Stimulated activated memory B cell treated with anti-CD40 and anti-IgM and Interleukin-4, amounts not matched to agents 10 μg/mL and 1 μg/mL and 100 μg/mL, for 72 hours (primary cell): ENCODE results near the gene LSM2.
"Not testable (repeated sequence)": the region's sequence is repeated elsewhere in the genome, so short reads cannot be mapped to it uniquely, and the experiment has no call there.

ENCODE experiments used
- ATAC-seq: fragments of 150-1000 bp; cut with Tn5 transposase; 2 replicates; pipeline ENCODE4 v1.10.0; 2021
- H3K27ac Mint-ChIP-seq: one replicate; pipeline ENCODE4 v1.8.0; 2022; ENCODE audit warnings: mild to moderate bottlenecking, mixed read lengths
- H3K27me3 Mint-ChIP-seq: one replicate; pipeline ENCODE4 v1.8.0; 2022; ENCODE audit warnings: mixed read lengths
- H3K36me3 Mint-ChIP-seq: one replicate; pipeline ENCODE4 v1.8.0; 2022; ENCODE audit warnings: mixed read lengths
- H3K4me1 Mint-ChIP-seq: one replicate; pipeline ENCODE4 v1.8.0; 2022; ENCODE audit warnings: mixed read lengths
- H3K4me3 Mint-ChIP-seq: one replicate; pipeline ENCODE4 v1.8.0; 2022; ENCODE audit warnings: mild to moderate bottlenecking, moderate library complexity, mixed read lengths
- H3K9me3 Mint-ChIP-seq: one replicate; pipeline ENCODE4 v1.8.0; 2022; ENCODE audit warnings: mixed read lengths

The LSM2 gene

DNA sequence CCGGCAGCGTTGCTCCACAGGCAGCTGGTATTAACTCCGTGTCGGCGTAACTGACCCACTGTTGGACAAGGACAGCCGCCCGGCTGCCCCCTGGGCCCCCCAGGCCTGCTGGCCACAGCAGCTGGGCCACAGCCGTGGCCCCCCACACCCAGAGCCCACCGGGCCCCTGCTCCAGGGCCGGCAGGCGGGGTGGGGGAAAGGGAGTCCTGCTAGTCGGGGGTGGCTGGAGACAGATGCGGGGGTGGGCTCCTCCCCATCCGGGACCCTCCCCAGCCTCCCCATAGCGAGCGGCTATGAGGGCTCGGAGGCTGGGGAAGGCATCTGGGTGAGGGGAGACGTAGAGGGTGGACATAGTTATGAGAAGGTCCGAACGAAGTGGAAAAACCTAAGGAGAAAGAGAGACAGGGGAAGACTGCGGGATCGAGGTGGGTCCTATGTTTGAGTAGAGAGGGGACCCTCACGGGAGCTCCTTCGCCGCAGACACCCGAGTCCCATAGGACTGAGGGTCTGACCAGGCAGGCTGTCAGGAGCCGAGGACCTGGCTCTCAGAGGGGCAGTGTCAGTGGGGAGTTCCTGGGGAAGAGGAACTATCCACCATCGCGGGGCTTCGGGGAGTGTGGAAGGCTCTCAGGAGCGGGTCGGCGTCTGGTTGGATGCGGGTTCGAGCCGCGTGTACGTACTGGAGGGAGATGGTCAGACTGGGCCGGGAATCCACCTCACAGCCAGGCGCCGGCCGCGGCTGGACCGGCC lies 11.7 kb downstream of the LSM2 start:
- Mint-ChIP-seq H3K27ac (peak overlapping the region; percentile 96), H3K36me3 (peaks cover 26% of the 10 kb centered on the region), H3K4me1 (peaks cover 61% of the 10 kb centered on the region), H3K4me3 (peak overlapping the region; percentile 84), H3K27me3 (no peaks in the 10 kb centered on the region), H3K9me3 (no peaks in the 10 kb centered on the region)
- peak; percentile 17 for ATAC-seq

DNA sequence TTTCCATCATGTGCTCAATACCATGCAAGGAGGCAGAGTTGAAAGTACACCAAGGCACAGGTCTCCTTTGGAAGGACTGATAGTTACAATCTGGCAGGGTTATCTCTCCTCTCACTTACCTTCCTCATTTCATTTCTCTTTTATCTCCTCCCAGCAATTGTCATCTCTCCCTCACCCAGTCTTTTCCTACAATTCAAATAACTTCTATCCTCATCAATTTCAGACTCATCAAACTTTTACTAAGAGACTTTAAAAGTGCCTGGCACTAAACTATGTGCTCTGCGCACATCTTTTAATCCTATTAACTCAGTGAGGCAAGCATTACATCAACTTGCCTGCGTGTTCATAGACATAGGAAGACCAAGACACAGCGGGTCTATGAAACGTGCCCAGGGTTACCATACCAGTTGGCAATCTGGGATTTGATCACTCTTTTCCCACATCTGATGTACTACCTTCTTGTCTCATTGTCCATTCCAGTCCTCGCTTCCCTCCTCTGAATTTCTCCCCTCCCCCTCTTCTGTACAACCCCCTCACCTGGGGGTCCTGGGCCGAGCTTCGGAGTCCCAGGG lies 12.4 kb downstream of the LSM2 start:
- H3K9me3 Mint-ChIP-seq, result no peaks in the 10 kb centered on the region
- H3K4me1 Mint-ChIP-seq, result peaks cover 68% of the 10 kb centered on the region
- peak overlapping the region; percentile 84 for H3K4me3 Mint-ChIP-seq
- peak overlapping the region; percentile 96 for H3K27ac Mint-ChIP-seq
- H3K27me3 Mint-ChIP-seq, result no peaks in the 10 kb centered on the region
- no peak for ATAC-seq
- peaks cover 33% of the 10 kb centered on the region for H3K36me3 Mint-ChIP-seq

- not testable (repeated sequence) for ATAC-seq, H3K9me3 Mint-ChIP-seq, H3K27me3 Mint-ChIP-seq
- peaks cover 73% of the 10 kb centered on the region for H3K4me1 Mint-ChIP-seq
- H3K4me3 Mint-ChIP-seq, result peak overlapping the region; percentile 84
- H3K27ac Mint-ChIP-seq, result peak overlapping the region; percentile 96
- peaks cover 33% of the 10 kb centered on the region for H3K36me3 Mint-ChIP-seq
Measured at GRCh38 chr6:31793927-31794245, 12.9 kb downstream of the LSM2 start.

DNA sequence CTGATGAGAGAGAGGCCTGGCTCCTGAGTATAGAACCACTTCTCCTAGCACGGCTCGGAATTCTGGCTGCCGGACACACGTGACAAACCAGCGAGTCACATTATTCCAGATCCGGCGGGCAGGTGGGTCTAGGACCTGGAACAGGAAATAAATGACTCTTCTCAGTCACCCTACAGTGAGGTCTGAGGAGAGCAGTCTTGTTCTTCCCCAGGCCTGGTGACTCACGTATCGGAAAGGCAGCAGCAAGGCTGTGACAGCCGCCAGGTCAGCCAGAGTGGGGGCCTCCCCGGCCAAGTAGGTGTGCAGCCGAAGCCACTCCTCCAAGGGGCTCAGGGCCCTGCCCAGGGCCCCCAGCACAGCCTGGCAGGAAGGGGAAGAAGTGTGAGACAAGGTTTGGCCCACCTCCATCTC lies 14.0 kb downstream of the LSM2 start:
- Mint-ChIP-seq H3K9me3 (no peaks in the 10 kb centered on the region), H3K27me3 (no peaks in the 10 kb centered on the region), H3K4me1 (peaks cover 66% of the 10 kb centered on the region), H3K36me3 (peaks cover 33% of the 10 kb centered on the region), H3K27ac (peak overlapping the region; percentile 96), H3K4me3 (peak overlapping the region; percentile 35)
- ATAC-seq, result no peak

GRCh38 chr6:31792090-31792374 lies 14.7 kb downstream of the LSM2 start:
- H3K4me1 Mint-ChIP-seq, result peaks cover 59% of the 10 kb centered on the region
- no peak overlapping the region for H3K4me3 Mint-ChIP-seq
- no peaks in the 10 kb centered on the region for H3K9me3 Mint-ChIP-seq
- H3K36me3 Mint-ChIP-seq, result peaks cover 33% of the 10 kb centered on the region
- H3K27ac Mint-ChIP-seq, result peak overlapping the region; percentile 96
- no peaks in the 10 kb centered on the region for H3K27me3 Mint-ChIP-seq
- ATAC-seq, result no peak

DNA sequence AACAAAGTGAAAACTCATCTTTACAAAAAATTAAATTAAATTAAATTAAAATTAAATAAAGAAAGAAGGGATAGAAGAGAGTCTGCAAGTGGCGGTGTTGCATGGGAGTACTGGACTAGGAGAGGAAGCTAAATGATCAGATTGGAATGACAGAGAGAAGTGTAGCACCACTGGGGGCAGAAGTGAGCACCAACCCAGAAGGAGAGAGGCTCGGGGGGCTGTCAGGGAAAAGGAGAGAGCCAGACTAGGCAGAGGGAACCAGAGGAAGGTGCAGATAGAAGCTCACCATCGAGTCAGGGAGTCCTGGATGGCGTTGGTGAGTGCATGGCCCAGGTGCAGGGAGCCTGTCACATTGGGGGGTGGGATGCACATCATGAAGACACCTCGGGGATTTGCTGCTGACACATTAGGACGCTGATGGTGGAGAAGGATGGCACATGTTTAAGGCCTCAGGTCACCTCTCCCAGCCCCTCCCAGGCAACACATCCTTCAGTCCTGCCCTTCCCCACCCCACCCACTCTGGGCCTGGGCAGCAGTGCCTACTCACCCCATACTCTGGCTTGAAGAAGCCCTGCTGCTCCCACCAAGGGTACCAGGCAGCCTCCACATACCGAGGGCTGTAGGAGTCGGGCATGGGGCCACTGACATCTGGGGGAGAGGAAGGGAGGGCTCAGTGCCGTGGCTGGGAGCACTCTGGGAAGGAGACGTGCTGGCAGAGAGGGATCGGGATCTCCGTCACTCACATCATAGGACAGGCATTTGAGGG lies 15.3 kb downstream of the LSM2 start:
- Mint-ChIP-seq H3K9me3 (no peaks in the 10 kb centered on the region), H3K27me3 (no peaks in the 10 kb centered on the region), H3K36me3 (peaks cover 33% of the 10 kb centered on the region), H3K4me1 (peaks cover 59% of the 10 kb centered on the region), H3K4me3 (no peak overlapping the region), H3K27ac (peak overlapping the region; percentile 96)
- ATAC-seq, result no peak

GRCh38 chr6:31785475-31785874 lies 21.3 kb downstream of the LSM2 start:
- H3K4me3 Mint-ChIP-seq, result no peak overlapping the region
- no peak for ATAC-seq
- H3K36me3 Mint-ChIP-seq, result peaks cover 47% of the 10 kb centered on the region
- H3K27ac Mint-ChIP-seq, result no peak overlapping the region
- H3K27me3 Mint-ChIP-seq, result no peaks in the 10 kb centered on the region
- peaks cover 29% of the 10 kb centered on the region for H3K4me1 Mint-ChIP-seq
- H3K9me3 Mint-ChIP-seq, result no peaks in the 10 kb centered on the region

DNA sequence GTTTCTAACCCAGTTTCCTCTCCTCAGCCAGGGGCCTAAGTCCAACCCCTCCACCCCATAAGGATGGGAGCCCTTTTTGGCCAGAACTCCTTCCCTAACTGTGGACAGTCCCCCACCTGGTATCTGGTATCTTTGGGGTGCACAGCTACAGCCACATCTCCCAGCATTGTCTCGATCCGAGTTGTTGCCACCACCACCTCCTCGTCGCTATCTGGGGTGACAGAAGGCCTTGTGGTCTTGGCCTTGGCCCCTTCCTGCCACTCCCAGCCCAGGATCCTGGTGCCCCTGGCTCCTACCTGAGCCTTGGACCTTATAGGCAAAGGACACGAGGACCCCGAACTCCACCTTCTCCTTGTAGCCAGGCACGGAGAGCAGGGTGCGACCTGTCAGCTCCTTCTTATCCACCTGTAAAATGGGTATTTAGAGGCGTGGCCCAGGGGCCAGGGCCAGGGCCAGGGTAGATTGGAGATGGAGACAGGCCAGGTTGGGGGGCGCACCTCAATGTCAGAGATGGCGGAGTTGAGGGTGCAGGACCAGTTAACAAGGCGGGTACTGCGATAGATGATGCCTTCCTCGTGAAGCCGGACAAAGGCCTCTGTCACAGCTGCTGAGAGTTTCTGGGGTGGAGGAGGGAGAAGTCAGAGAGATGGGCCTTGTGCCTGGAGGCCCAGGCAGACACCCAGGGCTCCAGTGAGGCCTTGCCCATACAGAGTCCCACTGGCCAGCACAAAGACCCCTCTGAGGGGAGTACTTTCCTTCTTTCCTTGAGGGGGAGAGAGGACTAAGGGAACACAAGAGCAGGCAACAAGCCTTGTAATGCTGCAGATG lies 22.5 kb downstream of the LSM2 start:
- Mint-ChIP-seq H3K27me3 (no peaks in the 10 kb centered on the region), H3K9me3 (no peaks in the 10 kb centered on the region), H3K4me3 (no peak overlapping the region), H3K36me3 (peaks cover 49% of the 10 kb centered on the region), H3K27ac (peak overlapping the region; percentile 69), H3K4me1 (peaks cover 17% of the 10 kb centered on the region)
- ATAC-seq, result no peak

DNA sequence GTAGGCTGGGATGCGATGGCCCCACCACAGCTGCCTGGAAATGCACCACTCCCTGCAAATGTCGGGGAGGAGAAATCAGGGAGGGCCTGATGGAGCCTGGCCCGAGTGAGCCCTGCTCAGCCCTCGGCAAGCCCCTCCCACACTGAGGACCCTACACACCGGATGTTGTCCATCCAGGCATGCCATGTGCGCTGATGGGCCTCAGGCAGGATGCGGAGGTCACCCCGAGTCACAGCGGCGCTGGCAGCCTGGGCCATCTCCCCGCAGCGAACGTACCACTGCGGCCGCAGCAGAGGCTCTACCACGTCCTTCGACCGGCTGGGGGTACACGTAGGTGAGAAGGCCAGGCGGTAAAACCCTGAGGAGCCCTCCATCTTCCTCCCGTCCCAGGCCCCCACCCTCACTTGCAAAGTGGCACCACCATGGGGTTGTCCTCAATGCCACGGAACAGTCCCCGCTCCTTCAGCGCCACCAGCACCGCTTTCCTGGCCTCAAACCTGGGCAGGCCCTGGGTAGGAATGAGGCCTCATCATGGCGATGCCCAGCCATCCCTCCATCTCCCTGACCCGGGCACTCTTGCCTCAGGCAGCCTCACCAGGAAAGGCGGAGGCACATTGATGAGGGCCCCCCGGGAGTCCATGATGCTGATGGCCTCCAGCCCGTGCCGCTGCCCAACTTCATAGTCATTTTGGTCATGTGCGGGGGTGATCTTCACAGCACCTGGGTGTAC lies 24.5 kb downstream of the LSM2 start:
- H3K36me3 Mint-ChIP-seq, result peaks cover 54% of the 10 kb centered on the region
- H3K27me3 Mint-ChIP-seq, result no peaks in the 10 kb centered on the region
- ATAC-seq, result no peak
- no peaks in the 10 kb centered on the region for H3K9me3 Mint-ChIP-seq
- H3K27ac Mint-ChIP-seq, result peak overlapping the region; percentile 22
- no peak overlapping the region for H3K4me3 Mint-ChIP-seq
- peaks cover 19% of the 10 kb centered on the region for H3K4me1 Mint-ChIP-seq

DNA sequence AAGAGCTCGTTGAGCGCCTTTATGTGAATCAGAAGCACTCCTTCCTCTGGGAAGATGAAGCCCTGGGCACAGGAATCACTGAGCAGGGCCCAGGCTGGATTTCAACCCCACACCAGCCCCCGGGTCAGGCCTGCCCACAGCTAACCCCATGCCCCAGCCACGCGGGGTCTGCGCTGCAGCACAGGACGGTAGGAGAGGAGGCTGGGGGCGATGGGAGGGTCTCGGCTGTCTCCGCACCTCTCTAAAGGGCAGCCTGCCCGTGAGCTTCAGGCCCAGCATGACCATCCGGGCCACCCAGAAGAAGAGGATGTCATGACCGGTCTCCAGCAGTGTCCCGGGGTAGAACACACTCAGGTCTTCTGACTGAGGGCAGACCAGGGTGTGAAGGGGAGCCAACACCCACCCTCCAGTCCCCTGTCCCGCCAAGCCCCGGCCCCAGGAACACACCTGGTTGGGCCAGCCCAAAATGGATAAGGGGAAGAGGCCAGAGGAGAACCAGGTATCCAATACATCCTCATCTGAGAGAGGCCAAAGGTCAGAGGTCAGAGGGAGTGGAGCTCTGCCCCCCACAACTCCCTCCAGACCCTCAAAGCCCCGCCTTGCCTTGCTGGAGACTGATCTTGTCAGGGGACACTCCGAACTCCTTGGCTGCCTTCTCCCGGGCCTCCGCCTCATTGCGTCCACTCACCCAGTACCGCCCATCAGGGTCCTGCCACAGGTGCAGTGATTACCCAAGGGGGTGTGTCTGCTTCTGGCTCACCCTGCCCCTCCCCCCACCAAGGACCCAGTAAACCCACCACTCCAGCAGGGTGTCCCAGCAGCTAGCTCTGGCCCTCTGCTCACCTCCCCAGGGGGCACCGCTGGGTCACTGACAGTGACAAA lies 25.3 kb downstream of the LSM2 start:
- no peak for ATAC-seq
- no peak overlapping the region for H3K27ac Mint-ChIP-seq
- peaks cover 27% of the 10 kb centered on the region for H3K4me1 Mint-ChIP-seq
- peaks cover 55% of the 10 kb centered on the region for H3K36me3 Mint-ChIP-seq
- no peak overlapping the region for H3K4me3 Mint-ChIP-seq
- H3K27me3 Mint-ChIP-seq, result no peaks in the 10 kb centered on the region
- H3K9me3 Mint-ChIP-seq, result no peaks in the 10 kb centered on the region

- no peak overlapping the region for H3K4me3 Mint-ChIP-seq
- ATAC-seq, result no peak
- peaks cover 50% of the 10 kb centered on the region for H3K36me3 Mint-ChIP-seq
- H3K27ac Mint-ChIP-seq, result no peak overlapping the region
- H3K27me3 Mint-ChIP-seq, result no peaks in the 10 kb centered on the region
- H3K4me1 Mint-ChIP-seq, result peaks cover 35% of the 10 kb centered on the region
- no peaks in the 10 kb centered on the region for H3K9me3 Mint-ChIP-seq
Measured at GRCh38 chr6:31780507-31781243, 26.1 kb downstream of the LSM2 start.

- no peaks in the 10 kb centered on the region for H3K9me3 Mint-ChIP-seq
- no peak for ATAC-seq
- no peaks in the 10 kb centered on the region for H3K27me3 Mint-ChIP-seq
- H3K4me1 Mint-ChIP-seq, result peaks cover 42% of the 10 kb centered on the region
- H3K27ac Mint-ChIP-seq, result no peak overlapping the region
- H3K4me3 Mint-ChIP-seq, result no peak overlapping the region
- peaks cover 48% of the 10 kb centered on the region for H3K36me3 Mint-ChIP-seq
Measured at GRCh38 chr6:31779908-31780307, 26.9 kb downstream of the LSM2 start.

GRCh38 chr6:31778999-31779885 lies 27.5 kb downstream of the LSM2 start:
- no peak for ATAC-seq
- peaks cover 41% of the 10 kb centered on the region for H3K36me3 Mint-ChIP-seq
- no peak overlapping the region for H3K4me3 Mint-ChIP-seq

More at GRCh38 chr6:31778999-31779885, 27.5 kb downstream of the LSM2 start:
- Mint-ChIP-seq H3K4me1 (peaks cover 36% of the 10 kb centered on the region), H3K27me3 (no peaks in the 10 kb centered on the region), H3K9me3 (no peaks in the 10 kb centered on the region), H3K27ac (no peak overlapping the region)
